Endodermal cell (in vitro differentiated cells): ENCODE results near the gene AARS1. TPM values are rescaled to one million over a fixed set of nuclear protein-coding genes. Genes with fewer than 3 reads are reported as not detected.

Source experiments
- DNase-seq: peaks from one replicate; pipeline ENCODE4 v3.0.0-alpha.2; 2017
- H3K27ac ChIP-seq: 2 replicates; pipeline ENCODE4 v1.5.1; 2013; ENCODE audit warnings: mild to moderate bottlenecking, low read depth, low read length, moderate library complexity
- H3K27me3 ChIP-seq: 2 replicates; pipeline ENCODE4 v1.6.1; 2013; ENCODE audit warnings: mild to moderate bottlenecking, low read length, moderate library complexity; ENCODE audit not compliant: insufficient read depth, control insufficient read depth, poor library complexity, severe bottlenecking
- H3K36me3 ChIP-seq: 2 replicates; pipeline ENCODE4 v1.7.0; 2013; ENCODE audit warnings: mild to moderate bottlenecking, low read length, moderate library complexity; ENCODE audit not compliant: control insufficient read depth, insufficient read depth
- H3K4me1 ChIP-seq: one replicate; pipeline ENCODE4 v1.7.0; 2013; ENCODE audit warnings: low read length; ENCODE audit not compliant: control insufficient read depth, insufficient read depth
- H3K4me3 ChIP-seq: 2 replicates; pipeline ENCODE4 v1.5.1; 2013; ENCODE audit warnings: mild to moderate bottlenecking, low read length, moderate library complexity
- H3K9ac ChIP-seq: 2 replicates; pipeline ENCODE4 v1.6.1; 2013; ENCODE audit warnings: mild to moderate bottlenecking, low read length, moderate library complexity; ENCODE audit not compliant: poor library complexity, severe bottlenecking; ENCODE audit errors: extremely low read depth
- H3K9me3 ChIP-seq: 2 replicates; pipeline ENCODE4 v1.6.1; 2013; ENCODE audit warnings: mild to moderate bottlenecking, low read length, moderate library complexity; ENCODE audit not compliant: control insufficient read depth
- H3K27ac Mint-ChIP-seq: 2 replicates; pipeline ENCODE4 v1.8.0; 2020; ENCODE audit warnings: mixed read lengths
- H3K27me3 Mint-ChIP-seq: 2 replicates; pipeline ENCODE4 v1.8.0; 2021; ENCODE audit warnings: mild to moderate bottlenecking, mixed read lengths; ENCODE audit not compliant: insufficient read depth
- H3K36me3 Mint-ChIP-seq: 2 replicates; pipeline ENCODE4 v1.8.0; 2020; ENCODE audit warnings: low read depth, mixed read lengths
- H3K4me1 Mint-ChIP-seq: 2 replicates; pipeline ENCODE4 v1.8.0; 2020; ENCODE audit warnings: mixed read lengths
- H3K4me3 Mint-ChIP-seq: 2 replicates; pipeline ENCODE4 v1.8.0; 2020; ENCODE audit warnings: mild to moderate bottlenecking, moderate library complexity, mixed read lengths
- H3K9me3 Mint-ChIP-seq: 2 replicates; pipeline ENCODE4 v1.8.0; 2020; ENCODE audit warnings: mild to moderate bottlenecking, mixed read lengths
- WGBS, 2 experiments: methylation state at CpG; one replicate each; pipeline versions ENCODE4 v1.1.5 to v1.1.7; 2013; ENCODE audit warnings: missing lambda C conversion rate in 2 of 2, mixed read lengths in 1 of 2; ENCODE audit not compliant: insufficient coverage in 1 of 2, insufficient read length in 1 of 2; 5-methylcytosine and 5-hydroxymethylcytosine counted together
- total RNA-seq, 2 donors: library from RNA; stranded (reverse); fragmentation: NEBNext Ultra II Directional in 1 of 2; extraction: Animal tissue kit (Norgen Biotek cat#: 25700) in 1 of 2; gene quantifications; 2 replicates in 1 of 2; 3 replicates in 1 of 2; pipeline ENCODE4 v1.2.1, GENCODE V29; 2021
- TF ChIP-seq, protein P1 (sequence below): fragments of 200-600 bp; sonication (generic); conservative IDR thresholded peaks from 2 replicates; pipeline ENCODE4 v1.5.0; 2021; ENCODE audit warnings: antibody characterized with exemption, mild to moderate bottlenecking

The AARS1 gene
- total RNA-seq, 2 donors from 2014 or later = 132 to 143 TPM

DNA sequence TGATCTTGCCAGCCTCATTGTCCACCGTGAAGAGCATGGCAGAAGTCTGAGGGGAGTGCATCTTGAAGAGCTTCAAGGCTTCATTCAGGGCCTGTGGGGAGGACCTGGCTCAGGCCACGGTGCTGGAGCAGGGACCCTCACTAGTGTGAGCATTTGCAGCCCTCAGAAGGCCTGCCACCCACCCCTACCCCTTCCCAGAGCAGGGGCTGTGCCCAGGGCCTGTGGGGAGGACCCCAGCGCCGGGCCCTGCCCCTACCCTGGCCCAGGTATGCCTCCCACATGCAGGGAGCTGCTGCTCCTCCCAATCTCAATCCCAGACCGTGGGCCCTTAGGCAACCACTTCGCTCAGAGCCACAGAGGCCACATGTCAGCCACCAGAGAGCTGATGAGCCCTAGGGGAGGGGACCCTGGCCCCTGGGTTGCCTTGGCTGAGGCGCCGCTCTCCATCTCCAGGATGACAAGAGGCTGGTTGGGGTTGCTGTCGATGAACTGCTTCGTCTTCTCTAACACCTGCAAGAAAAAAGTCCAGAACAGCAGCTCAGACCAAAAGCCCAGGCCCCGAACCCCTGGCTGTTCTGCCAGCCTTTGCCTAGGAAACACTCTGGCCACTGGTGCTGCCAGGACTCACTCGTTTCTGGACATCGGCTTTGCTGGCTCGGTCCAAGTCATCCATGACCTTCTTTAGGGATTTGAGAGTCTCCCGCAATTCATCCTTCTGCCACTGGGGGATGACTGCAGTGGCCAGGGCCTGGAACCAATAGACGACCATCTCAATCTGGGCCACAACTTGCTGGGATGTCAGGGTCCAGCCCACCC lies 35.8 kb downstream of the AARS1 start:
- no peaks in the 10 kb centered on the region for H3K4me1 ChIP-seq
- H3K4me1 Mint-ChIP-seq = peaks cover 6% of the 10 kb centered on the region
- no peak overlapping the region for H3K27ac ChIP-seq
- no peak overlapping the region for H3K9ac ChIP-seq
- peak overlapping the region; percentile 81 for H3K27ac Mint-ChIP-seq
- H3K27me3 ChIP-seq = no peaks in the 10 kb centered on the region
- peak; percentile 90 for DNase-seq
- H3K27me3 Mint-ChIP-seq = no peaks in the 10 kb centered on the region
- 91 to 94% methylated on average over 12 to 16 of the region's 16 CpGs for WGBS, 2 experiments
- H3K36me3 Mint-ChIP-seq = peaks cover 64% of the 10 kb centered on the region
- H3K9me3 Mint-ChIP-seq = no peaks in the 10 kb centered on the region
- peaks cover 63% of the 10 kb centered on the region for H3K36me3 ChIP-seq
- no peaks in the 10 kb centered on the region for H3K9me3 ChIP-seq
- H3K4me3 ChIP-seq = no peak overlapping the region
- H3K4me3 Mint-ChIP-seq = no peak overlapping the region
- TF ChIP-seq, protein P1, sequence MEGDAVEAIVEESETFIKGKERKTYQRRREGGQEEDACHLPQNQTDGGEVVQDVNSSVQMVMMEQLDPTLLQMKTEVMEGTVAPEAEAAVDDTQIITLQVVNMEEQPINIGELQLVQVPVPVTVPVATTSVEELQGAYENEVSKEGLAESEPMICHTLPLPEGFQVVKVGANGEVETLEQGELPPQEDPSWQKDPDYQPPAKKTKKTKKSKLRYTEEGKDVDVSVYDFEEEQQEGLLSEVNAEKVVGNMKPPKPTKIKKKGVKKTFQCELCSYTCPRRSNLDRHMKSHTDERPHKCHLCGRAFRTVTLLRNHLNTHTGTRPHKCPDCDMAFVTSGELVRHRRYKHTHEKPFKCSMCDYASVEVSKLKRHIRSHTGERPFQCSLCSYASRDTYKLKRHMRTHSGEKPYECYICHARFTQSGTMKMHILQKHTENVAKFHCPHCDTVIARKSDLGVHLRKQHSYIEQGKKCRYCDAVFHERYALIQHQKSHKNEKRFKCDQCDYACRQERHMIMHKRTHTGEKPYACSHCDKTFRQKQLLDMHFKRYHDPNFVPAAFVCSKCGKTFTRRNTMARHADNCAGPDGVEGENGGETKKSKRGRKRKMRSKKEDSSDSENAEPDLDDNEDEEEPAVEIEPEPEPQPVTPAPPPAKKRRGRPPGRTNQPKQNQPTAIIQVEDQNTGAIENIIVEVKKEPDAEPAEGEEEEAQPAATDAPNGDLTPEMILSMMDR = peak; percentile 75

DNA sequence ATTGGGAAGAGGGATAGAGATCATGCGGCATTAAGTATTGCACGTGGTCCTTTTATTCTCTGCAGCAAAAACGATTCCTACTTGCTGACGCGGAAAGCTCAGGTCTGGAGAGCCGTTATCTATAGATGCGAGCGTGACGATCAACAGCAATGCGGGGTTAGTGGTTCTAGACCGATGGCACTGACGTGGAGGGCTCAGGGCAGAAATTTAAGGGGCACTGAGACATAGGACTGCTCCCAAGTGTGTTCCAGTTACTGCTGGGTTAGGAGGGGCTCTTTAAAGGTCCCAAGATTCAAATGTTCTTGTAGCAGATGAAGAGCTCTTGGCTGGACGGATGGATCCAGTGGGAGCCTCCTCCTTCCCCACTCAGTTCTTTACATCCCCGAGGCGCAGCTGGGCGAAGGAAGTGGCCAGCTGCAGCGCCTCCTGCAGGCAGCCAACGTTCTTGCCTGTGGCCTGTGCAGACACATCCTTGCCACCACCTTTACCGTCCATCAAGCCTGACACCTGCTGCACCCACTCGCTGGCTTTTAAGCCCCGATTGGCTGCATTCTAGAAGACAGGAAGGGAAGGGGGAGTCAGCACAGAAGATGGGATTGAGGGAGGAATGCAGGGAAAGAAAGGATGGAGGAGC lies 36.8 kb downstream of the AARS1 start:
- Histone ChIP-seq H3K36me3 (peaks cover 53% of the 10 kb centered on the region), H3K9ac (no peak overlapping the region), H3K4me1 (no peaks in the 10 kb centered on the region), H3K27ac (no peak overlapping the region), H3K4me3 (no peak overlapping the region), H3K27me3 (no peaks in the 10 kb centered on the region), H3K9me3 (no peaks in the 10 kb centered on the region)
- TF ChIP-seq, protein P1 = peak; percentile 82
- Mint-ChIP-seq H3K27me3 (no peaks in the 10 kb centered on the region), H3K4me3 (peak overlapping the region; percentile 75), H3K4me1 (peaks cover 6% of the 10 kb centered on the region), H3K9me3 (no peaks in the 10 kb centered on the region), H3K27ac (peak overlapping the region; percentile 45), H3K36me3 (peaks cover 58% of the 10 kb centered on the region)
- peak; percentile 90 for DNase-seq
- 88 to 94% methylated on average over 14 to 21 of the region's 21 CpGs for WGBS, 2 experiments

DNA sequence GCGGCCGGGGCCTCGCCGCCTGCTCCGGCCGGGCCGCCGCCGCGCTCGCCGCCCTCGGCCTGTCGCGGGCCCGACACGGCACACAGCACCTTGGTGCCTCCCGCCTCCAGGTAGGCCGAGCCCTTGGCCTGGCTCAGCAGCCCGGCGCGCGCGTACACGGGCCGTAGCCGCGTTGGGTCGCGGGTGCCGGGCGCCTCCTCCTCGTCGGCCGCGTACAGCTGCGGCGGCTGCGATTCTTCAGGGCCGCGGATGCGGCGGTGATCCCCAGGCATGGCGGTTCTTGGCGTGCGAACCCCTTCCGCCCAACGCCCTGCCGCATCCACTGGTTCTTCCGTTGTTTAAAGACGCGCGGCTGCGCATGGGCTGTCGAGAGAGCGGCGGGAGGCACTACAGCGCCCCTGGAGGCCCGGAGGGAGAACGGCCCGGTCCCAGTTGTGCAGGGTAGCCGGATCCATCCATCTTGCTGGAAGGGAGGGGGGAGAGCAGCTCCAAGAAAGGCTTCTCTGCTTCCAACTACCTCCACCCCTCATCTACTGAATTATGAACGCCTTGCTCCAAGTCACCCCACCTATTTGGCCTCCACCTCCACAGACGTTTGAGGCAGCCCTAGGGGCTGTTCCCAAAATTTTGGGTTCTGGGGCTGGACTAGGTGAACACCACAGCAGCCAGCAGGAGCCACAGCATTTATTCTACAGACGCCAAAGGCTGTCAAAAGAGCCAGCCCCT lies 37.5 kb downstream of the AARS1 start, which contains the start of gene EXOSC6:
Gene EXOSC6, minus strand, starts transcription at position 312 of the 726 bp plus-strand sequence. Its CDS starts 40 bp downstream, at position 272.
- WGBS, 2 experiments = 2% methylated on average over 31 to 65 of the region's 65 CpGs
- H3K4me3 ChIP-seq = peak within 1 kb of the TSS; percentile 84
- H3K27ac ChIP-seq = peak within 1 kb of the TSS; percentile 86
- Mint-ChIP-seq H3K36me3 (peaks cover 54% of the 10 kb centered on the region), H3K4me1 (peaks cover 6% of the 10 kb centered on the region), H3K4me3 (peak within 1 kb of the TSS; percentile 75), H3K9me3 (no peaks in the 10 kb centered on the region), H3K27me3 (no peaks in the 10 kb centered on the region), H3K27ac (peak within 1 kb of the TSS; percentile 94)
- TF ChIP-seq, protein P1 = peak; percentile 94
- DNase-seq = peak; percentile 98
- no peaks in the 10 kb centered on the region for H3K9me3 ChIP-seq
- peaks cover 47% of the 10 kb centered on the region for H3K36me3 ChIP-seq
- no peaks in the 10 kb centered on the region for H3K27me3 ChIP-seq
- H3K9ac ChIP-seq = peak within 1 kb of the TSS; percentile 74
- no peaks in the 10 kb centered on the region for H3K4me1 ChIP-seq
